HG03460 (cell line): ENCODE measurements around the gene OR2H2.

ENCODE experiments used
- ATAC-seq: cut with Tn5 transposase; IDR thresholded peaks from one replicate; pipeline ENCODE4 v1.9.1; 2021; ENCODE audit not compliant: unreplicated experiment

Gene OR2H2

GRCh38 chr6:29591677-29592076, 6.8 kb downstream of the OR2H2 start:
- ATAC-seq: no peak

GRCh38 chr6:29593199-29593855, 8.4 kb downstream of the OR2H2 start:
- no peak for ATAC-seq

GRCh38 chr6:29596381-29596900, 11.5 kb downstream of the OR2H2 start:
- ATAC-seq: no peak

GRCh38 chr6:29597184-29597583, 12.3 kb downstream of the OR2H2 start:
- ATAC-seq: no peak

GRCh38 chr6:29598172-29598747, 13.3 kb downstream of the OR2H2 start:
- no peak for ATAC-seq

- no peak for ATAC-seq
Observed at GRCh38 chr6:29602564-29603361, 17.8 kb downstream of the OR2H2 start.

- ATAC-seq: no peak
Observed at GRCh38 chr6:29603456-29603855, 18.5 kb downstream of the OR2H2 start.

- ATAC-seq: no peak
Observed at GRCh38 chr6:29603930-29604329, 19.0 kb downstream of the OR2H2 start.

GRCh38 chr6:29608131-29608530, 23.2 kb downstream of the OR2H2 start:
- no peak for ATAC-seq

GRCh38 chr6:29610540-29610939, 25.6 kb downstream of the OR2H2 start:
- ATAC-seq: no peak

GRCh38 chr6:29611426-29611825, 26.5 kb downstream of the OR2H2 start:
- ATAC-seq: no peak

GRCh38 chr6:29617782-29618554, 33.0 kb downstream of the OR2H2 start:
- no peak for ATAC-seq

GRCh38 chr6:29619578-29620160, 34.7 kb downstream of the OR2H2 start:
- no peak for ATAC-seq

- ATAC-seq: no peak
Observed at GRCh38 chr6:29620630-29621029, 35.7 kb downstream of the OR2H2 start.

- no peak for ATAC-seq
Observed at GRCh38 chr6:29624520-29624961, 39.6 kb downstream of the OR2H2 start.

GRCh38 chr6:29625337-29625930, 40.5 kb downstream of the OR2H2 start:
- ATAC-seq: no peak

GRCh38 chr6:29626948-29627754, 42.2 kb downstream of the OR2H2 start:
- no peak for ATAC-seq

- ATAC-seq: no peak
Observed at GRCh38 chr6:29627755-29628418, 43.0 kb downstream of the OR2H2 start.
